ENCODE data around the gene NMT2. TPM values are rescaled to one million over a fixed set of nuclear protein-coding genes. Genes with fewer than 3 reads are reported as not detected.
A peak's percentile ranks its signal among the peaks of the same experiment; 100 is the strongest.

Gene NMT2
- total RNA-seq, 2 donors from 2014 or later: 14.0 to 15.8 TPM

GRCh38 chr10:15112657-15113056 is 55.8 kb downstream of the NMT2 start:
- no peak for DNase-seq
- no peak for ATAC-seq
- intact Hi-C loops (cut with DNase I): no loop called here

- ATAC-seq (peak; percentile 84 to 93), DNase-seq (peak; percentile 73)
- intact Hi-C loops (cut with DNase I): loop anchor here in 1 of 2 donors (10.0 kb wide), 1 partner anchor 572 kb away; no protein-coding TSS in a partner anchor
Observed at GRCh38 chr10:15106352-15107013, 62.0 kb downstream of the NMT2 start.

GRCh38 chr10:15103513-15103912 is 65.0 kb downstream of the NMT2 start:
- ATAC-seq: no peak
- DNase-seq: no peak
- intact Hi-C loops (cut with DNase I): loop anchor here in 1 of 2 donors (10.0 kb wide), 1 partner anchor 569 kb away; no protein-coding TSS in a partner anchor

- no peak for ATAC-seq
Observed at GRCh38 chr10:15099886-15100285, 68.6 kb downstream of the NMT2 start.

GRCh38 chr10:15097011-15097812 is 71.3 kb downstream of the NMT2 start, which contains the start of gene RPP38:
RPP38 (plus strand) TSS chr10:15097355; CDS start chr10:15103315, 5,960 bp downstream.
- DNase-seq (peak; percentile 98), ATAC-seq (peak; percentile 98 to 99)
- intact Hi-C loops (cut with DNase I): loop anchor here (5.0 to 10.0 kb wide), 2 partner anchors 132 to 145 kb away; partner anchors contain the start of gene DCLRE1C (in 1 of the 2)

More at GRCh38 chr10:15099886-15100285, 68.6 kb downstream of the NMT2 start:
- no peak for DNase-seq
- intact Hi-C loops (cut with DNase I): loop anchor here (5.0 to 10.0 kb wide), 3 partner anchors 135 to 565 kb away; partner anchors contain the start of gene DCLRE1C (in 1 of the 2)

GRCh38 chr10:15096661-15097010 is 71.9 kb downstream of the NMT2 start:
- ATAC-seq: no peak
- no peak for DNase-seq
- intact Hi-C loops (cut with DNase I): loop anchor here (5.0 to 10.0 kb wide), 2 partner anchors 132 to 144 kb away; partner anchors contain the start of gene DCLRE1C (in 1 of the 2)

- ATAC-seq: no peak
- no peak for DNase-seq
- intact Hi-C loops (cut with DNase I): loop anchor here in 1 of 2 donors (10.0 kb wide), 1 partner anchor 128 kb away; no protein-coding TSS in a partner anchor
Observed at GRCh38 chr10:15092855-15093408, 75.6 kb downstream of the NMT2 start.

- DNase-seq: no peak
- no peak for ATAC-seq
- intact Hi-C loops (cut with DNase I): loop anchor here in 1 of 2 donors (10.0 kb wide), 1 partner anchor 127 kb away; no protein-coding TSS in a partner anchor
Observed at GRCh38 chr10:15091418-15091817, 77.1 kb downstream of the NMT2 start.

GRCh38 chr10:15088428-15089261 is 79.8 kb downstream of the NMT2 start, which contains the start of gene ACBD7:
ACBD7 (minus strand) TSS chr10:15088776; CDS start chr10:15088728, 48 bp downstream.
- DNase-seq: peak; percentile 82
- ATAC-seq: peak; percentile 97
- intact Hi-C loops (cut with DNase I): no loop called here

- ATAC-seq: peak; percentile 81 to 90
- intact Hi-C loops (cut with DNase I): no loop called here
- DNase-seq: peak; percentile 48
Observed at GRCh38 chr10:15084502-15084922, 84.0 kb downstream of the NMT2 start.

- peak in 1 of 2 donors; percentile 3 for ATAC-seq
- no peak for DNase-seq
- intact Hi-C loops (cut with DNase I): no loop called here
Observed at GRCh38 chr10:15083674-15084501, 84.6 kb downstream of the NMT2 start.

- intact Hi-C loops (cut with DNase I): no loop called here
- DNase-seq (no peak), ATAC-seq (no peak)
Observed at GRCh38 chr10:15075421-15075820, 93.1 kb downstream of the NMT2 start.

- no peak for DNase-seq
- ATAC-seq: no peak
- intact Hi-C loops (cut with DNase I): no loop called here
Observed at GRCh38 chr10:15072358-15072757, 96.1 kb downstream of the NMT2 start.

- ATAC-seq: no peak
- no peak for DNase-seq
- intact Hi-C loops (cut with DNase I): no loop called here
Observed at GRCh38 chr10:15069230-15069629, 99.3 kb downstream of the NMT2 start.

- no peak for ATAC-seq
- DNase-seq: no peak
- intact Hi-C loops (cut with DNase I): no loop called here
Observed at GRCh38 chr10:15068802-15069201, 99.7 kb downstream of the NMT2 start.

GRCh38 chr10:15067154-15067553 is 101.3 kb downstream of the NMT2 start:
- DNase-seq (no peak), ATAC-seq (no peak)
- intact Hi-C loops (cut with DNase I): no loop called here

- ATAC-seq (no peak), DNase-seq (no peak)
- intact Hi-C loops (cut with DNase I): no loop called here
Observed at GRCh38 chr10:15060638-15061037, 107.9 kb downstream of the NMT2 start.

GRCh38 chr10:15059914-15060313 is 108.6 kb downstream of the NMT2 start:
- DNase-seq (no peak), ATAC-seq (no peak)
- intact Hi-C loops (cut with DNase I): no loop called here

Measured in left cardiac atrium (tissue), 4 donors.